ENCODE results near the gene CDCA3.
"Not testable (repeated sequence)": the region's sequence is repeated elsewhere in the genome, so short reads cannot be mapped to it uniquely, and the experiment has no call there.

Gene CDCA3

DNA sequence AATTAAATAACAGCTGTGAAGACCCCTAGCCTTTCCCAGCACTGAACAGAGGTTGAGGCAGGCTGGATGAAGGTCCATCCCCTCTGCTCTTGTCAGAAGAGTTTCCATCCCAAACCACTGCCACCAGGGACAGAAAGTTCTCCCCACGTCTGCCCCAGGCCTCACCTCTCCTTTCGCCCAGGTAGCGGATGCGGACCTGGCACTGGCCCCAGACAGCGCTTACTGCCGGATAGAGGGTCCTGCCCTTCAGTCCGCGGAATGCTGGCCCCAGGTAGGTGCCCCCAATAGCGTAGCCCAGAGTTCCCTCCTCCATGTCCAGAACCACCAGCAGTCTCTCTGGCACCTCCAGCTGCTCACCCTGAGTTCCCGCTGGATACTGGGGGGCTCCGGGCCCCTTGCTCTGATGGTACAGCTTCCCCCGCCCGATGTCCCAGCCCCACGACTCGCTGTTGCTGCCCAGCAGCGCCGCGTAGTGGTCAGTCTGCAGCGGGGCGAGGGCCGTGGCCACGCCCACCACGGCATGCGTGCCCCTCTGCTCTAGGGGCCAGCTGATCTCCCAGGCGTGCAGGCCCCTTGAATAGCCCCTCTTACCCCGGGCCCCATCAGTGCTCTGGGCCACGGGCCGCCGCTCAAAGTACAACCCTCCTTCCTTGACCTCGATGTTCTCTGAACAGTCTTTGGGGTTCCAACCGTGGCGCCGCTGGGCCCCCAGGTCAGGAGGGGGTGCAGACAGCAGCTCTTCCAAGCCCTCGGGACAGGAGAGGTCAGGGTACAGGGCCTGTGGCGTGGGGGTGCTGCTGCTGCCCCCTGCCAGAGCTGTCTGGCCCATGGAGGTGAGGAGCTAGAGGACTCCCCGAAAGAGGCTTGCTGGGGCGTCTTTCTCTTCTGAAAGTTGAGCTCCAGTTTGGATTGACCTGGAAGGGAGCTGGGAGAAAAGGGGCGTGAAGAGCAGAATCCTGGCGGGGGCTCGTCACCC lies 21.3 kb upstream of the CDCA3 start:
- peak in 49 of 51 donors; percentile 18 to 86 (median 68) for DNase-seq

DNA sequence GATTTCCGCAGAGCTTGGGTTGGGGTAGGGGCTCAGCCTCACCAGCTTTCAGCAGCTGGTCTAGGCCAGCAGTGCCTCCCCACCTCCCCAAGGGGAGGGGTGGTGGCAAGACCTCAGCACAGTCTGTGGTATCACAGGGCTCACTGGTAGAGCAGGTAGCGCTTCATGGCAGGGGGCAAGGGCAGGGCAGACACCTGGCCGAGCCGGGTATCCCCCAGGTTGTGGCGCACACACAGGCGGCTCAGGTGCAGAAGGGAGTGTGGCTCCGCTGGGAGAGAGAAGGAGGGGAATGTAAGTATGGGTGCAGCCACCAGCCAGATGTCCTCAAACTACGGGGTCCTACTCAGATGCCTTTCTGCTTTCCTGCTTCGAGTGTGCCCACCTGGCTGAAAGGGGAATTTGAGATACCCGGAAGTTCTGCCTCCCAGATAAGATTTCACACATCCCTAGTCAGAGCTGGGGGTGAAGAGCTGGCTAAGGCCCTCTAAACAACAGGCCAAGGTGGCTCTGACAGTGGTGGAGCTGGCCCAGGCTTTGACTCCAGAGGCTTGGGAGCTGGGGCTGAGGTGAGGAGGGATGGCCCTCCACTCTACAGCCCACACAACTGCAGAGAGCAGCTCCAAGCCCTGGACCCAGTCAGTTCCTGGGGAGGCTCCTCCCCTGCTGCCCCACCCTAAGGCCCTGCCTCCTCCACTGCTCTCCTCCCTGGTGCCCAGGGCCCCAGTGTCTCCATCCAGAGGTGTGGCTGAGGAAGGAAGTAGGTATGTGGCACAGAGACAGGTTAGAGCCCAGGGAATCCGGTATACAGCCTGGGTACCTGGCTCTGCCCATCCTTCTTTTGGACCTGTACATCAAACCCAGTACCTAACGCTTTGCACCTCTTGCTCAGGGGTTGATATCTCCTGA lies 20.2 kb upstream of the CDCA3 start:
- no peak for DNase-seq

DNA sequence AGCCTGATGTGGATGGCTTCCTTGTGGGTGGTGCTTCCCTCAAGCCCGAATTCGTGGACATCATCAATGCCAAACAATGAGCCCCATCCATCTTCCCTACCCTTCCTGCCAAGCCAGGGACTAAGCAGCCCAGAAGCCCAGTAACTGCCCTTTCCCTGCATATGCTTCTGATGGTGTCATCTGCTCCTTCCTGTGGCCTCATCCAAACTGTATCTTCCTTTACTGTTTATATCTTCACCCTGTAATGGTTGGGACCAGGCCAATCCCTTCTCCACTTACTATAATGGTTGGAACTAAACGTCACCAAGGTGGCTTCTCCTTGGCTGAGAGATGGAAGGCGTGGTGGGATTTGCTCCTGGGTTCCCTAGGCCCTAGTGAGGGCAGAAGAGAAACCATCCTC lies 19.2 kb upstream of the CDCA3 start:
- not testable (repeated sequence) for DNase-seq

DNA sequence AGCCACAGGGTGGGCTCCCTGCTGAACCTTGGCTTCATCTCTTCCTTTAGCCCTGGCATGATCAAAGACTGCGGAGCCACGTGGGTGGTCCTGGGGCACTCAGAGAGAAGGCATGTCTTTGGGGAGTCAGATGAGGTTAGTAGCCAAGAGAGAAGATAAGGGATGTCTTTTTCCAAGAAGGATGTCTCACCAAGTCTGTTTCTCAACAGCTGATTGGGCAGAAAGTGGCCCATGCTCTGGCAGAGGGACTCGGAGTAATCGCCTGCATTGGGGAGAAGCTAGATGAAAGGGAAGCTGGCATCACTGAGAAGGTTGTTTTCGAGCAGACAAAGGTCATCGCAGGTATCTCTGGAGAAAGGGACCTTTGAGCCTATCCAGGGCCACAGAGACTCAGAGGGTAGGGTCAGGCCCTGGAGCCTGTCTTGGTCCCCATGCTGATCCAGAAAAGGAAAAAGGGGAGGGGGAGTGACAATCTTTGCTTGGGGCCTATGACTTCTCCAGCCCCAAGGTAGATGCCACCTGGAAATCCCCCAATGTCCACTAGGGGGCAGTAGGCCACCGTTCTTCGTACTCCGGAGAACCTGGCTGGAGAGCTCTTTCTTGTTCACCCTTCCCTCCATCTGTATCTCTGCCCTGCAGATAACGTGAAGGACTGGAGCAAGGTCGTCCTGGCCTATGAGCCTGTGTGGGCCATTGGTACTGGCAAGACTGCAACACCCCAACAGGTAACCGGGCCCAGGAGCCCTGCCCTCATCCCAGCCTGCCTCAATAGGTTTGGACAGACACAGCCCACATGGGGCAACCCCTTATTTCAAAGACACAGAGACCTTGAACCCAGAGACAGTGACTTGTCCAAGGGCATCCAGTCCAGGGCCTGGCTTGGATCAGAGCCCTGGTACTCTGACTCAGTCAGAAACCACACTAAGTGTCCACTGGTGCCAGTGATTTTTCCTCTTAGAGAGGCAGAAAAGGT lies 18.2 kb upstream of the CDCA3 start:
- peak in 47 of 51 donors; percentile 2 to 83 (median 55) for DNase-seq

DNA sequence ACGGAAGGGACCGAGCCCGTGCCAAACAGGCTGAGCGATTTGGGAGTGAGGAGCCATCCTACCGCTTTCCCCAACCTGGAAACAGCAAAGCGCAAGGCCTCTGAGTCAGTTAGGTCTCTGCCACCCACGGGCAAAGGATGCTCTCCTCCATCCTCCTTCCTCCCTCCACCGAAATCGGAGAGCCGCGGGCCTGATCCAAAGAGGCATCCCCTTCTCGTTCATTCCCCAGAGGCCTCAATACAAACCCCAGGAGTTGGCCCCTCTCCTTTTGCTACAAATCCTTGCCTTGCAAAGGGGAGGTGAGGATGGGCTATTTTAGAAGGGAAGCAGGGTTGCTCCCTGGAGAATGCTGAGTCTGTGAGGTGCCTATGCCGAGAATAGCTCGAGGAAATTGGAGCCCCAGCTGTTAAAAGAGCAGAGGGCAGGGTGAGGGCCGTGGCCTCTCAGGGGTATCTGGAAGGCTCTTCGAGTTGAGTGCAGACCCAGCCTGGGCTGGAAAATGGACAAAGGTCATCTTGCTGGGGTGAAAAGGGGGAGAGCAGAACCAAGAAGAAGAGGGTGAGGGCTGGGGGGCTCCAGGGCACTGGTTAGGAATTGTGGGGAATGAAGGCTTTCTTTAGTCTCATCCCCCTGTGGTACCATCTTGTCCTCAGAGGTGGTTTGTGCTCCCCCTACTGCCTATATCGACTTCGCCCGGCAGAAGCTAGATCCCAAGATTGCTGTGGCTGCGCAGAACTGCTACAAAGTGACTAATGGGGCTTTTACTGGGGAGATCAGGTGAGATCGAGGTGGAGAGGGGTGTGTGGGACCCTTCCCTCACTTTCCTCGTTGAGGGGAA lies 17.3 kb upstream of the CDCA3 start:
- DNase-seq, result peak in 2 of 51 donors; percentile 44 to 76

DNA sequence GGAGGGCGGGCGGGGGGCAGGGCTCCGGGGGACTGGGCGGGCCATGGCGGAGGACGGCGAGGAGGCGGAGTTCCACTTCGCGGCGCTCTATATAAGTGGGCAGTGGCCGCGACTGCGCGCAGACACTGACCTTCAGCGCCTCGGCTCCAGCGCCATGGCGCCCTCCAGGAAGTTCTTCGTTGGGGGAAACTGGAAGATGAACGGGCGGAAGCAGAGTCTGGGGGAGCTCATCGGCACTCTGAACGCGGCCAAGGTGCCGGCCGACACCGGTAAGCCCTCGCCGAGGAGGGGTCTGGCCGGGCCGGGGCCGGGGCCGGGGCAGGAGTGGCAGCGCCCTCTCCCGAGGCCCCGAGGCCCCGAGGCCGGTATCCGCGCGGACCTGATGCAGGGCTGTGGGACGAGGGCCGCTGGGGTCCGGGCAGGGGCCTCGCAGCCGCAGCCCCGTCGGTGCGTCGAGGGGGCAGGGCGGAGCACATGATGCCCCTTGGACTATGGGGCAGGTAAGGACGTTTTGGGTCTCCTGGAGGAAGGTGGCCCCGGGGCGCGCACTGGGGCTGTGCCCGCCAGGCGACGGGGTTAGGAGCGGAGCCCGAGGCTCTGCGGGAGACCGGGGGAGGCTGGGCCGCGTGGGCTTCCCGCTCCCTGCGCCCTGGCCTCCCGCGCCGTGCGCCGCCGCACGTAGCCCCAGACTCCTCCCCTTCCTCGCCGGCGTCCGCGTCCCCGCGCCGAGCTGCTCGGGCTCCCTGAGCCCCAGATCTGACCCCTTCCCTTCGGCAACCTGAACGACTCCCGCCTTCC lies 16.5 kb upstream of the CDCA3 start, which contains the start of gene TPI1:
Gene TPI1 (plus strand): TSS at position 119 of the 798 bp plus-strand sequence. CDS start 36 bp downstream, at position 155.
- peak in 50 of 51 donors; percentile 3 to 92 (median 79) for DNase-seq

DNA sequence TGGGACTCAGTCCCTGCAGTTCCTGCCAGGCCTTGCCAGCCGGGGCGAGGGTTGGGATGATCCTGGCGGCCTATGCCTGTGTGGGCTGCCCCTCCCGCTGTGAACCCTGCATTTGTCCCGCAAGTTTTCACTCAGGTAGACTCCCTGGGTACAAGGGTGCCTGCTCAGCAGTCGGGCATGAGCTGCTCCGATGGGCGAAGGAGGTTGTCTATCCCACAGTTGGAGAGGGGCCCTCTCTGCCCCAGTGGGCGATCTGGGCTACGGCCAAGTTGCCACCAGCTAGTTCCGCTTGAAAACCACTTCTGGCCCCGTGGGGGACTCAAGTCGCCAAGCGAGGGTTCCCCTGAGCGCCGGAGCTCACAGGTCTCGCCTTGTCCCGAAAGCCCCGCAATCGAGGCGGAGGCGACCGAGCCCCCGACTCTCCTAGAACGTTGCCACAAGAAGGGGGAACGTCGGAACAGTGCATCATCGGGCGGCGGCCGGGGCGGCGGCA lies 15.9 kb upstream of the CDCA3 start:
- DNase-seq, result peak in 18 of 51 donors; percentile 32 to 78 (median 50)

DNA sequence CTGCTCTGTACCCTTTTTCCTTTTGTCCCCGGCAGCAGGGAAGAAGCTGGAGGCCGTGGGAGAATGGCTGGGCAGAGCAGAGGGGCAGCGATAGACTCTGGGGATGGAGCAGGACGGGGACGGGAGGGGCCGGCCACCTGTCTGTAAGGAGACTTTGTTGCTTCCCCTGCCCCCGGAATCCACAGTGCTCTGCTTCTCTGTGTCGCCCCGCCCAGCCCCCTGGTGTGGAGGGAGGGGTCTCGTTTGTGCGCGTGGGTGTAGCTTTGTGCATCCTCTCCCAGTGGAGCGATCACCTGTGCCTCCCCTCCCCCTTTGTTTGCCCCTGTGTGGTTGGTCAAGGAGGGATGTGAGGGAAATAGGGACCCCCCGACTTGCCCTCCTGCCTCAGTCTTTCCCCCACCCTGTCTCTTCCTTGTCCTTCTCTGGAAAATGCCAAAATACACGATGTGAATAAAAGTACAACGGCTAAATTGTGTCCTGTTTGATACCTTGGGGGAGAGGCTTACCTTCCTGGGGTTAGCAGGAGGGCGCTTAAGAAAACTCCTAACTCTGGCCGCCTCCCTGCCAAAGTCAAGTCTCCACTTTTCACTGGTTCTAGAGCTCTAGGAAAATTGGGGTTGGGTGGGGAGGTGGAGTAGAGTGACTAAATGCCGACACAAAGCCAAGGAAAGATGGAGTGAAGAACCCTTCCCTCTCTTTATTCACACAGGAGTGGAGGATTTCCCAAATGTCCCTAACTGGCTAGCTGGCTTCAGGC lies 15.3 kb upstream of the CDCA3 start:
- no peak for DNase-seq

DNA sequence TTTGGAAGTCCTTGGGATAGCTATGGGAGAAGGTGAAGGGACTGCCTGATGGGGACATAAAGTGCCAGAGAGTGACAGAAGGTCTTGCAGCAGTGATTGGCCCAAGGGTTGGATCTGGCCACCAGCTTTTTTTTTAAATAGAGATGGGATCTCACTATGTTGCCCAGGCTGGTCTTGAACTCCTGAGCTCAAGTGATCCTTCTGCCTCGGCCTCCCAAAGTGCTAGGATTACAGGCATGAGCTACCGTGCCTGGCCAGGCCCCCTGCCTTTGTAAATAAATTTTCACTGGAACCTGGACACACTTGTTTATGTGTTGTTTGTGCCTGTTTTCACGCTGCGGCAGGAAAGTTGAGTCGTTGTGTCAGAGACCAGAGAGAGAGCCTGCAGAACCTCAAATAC lies 14.2 kb upstream of the CDCA3 start:
- DNase-seq, result not testable (repeated sequence)

DNA sequence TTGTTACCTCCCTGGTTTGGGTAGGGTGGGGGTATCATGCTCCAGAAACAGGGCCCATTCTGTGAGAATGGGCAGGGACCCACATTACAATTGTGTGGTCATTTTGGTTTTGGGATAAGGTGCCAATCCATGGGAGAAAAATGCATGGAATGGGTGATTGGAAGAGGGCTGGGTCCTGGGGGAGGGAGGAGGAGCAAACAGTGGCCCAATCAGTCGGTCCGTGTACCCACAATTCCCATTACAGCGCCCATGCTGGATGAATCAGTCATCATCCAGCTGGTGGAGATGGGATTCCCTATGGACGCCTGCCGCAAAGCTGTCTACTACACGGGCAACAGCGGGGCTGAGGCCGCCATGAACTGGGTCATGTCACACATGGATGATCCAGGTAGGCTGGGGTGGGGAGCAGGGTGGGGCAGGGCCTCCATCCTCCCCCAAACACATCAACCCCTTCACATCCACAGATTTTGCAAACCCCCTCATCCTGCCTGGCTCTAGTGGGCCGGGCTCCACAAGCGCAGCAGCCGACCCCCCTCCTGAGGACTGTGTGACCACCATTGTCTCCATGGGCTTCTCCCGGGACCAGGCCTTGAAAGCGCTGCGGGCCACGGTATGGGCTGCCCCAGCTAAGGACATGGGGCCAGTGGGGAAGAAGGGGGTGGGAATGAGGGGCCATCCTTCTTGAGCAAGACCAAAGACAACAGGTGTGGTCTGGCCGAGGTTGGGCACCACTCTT lies 12.7 kb upstream of the CDCA3 start:
- no peak for DNase-seq

DNA sequence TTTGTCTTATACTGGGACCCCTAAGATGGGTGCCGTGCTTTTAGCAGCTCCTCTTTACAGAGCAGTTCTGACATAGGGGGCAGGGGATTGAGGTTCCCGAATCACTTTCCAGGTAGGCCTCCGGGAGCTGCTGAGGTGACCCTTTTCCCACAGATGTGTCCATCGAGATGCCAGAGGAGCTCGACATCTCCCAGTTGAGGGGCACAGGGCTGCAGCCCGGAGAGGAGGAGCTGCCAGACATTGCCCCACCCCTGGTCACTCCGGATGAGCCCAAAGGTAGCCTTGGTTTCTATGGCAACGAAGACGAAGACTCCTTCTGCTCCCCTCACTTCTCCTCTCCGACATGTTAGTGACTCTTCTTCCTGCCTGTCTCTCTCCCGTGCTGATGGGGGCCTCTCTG lies 11.9 kb upstream of the CDCA3 start:
- no peak for DNase-seq

DNA sequence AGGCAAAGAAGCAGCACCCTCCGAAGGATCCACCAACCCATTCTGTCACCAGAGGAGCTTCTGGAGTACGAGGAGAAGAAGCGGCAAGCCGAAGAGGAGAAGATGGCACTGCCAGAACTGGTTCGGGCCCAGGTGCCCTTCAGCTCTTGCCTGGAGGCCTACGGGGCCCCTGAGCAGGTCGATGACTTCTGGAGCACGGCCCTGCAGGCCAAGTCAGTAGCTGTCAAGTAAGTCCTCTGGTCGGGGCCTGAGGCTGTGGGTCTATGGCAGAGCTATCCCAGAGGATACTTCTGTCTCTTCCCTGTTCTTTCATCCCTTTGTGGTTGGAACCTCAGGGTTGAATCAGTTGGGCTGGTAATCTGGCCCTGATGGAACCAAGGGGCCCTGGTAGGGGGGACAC lies 10.3 kb upstream of the CDCA3 start:
- no peak for DNase-seq

DNA sequence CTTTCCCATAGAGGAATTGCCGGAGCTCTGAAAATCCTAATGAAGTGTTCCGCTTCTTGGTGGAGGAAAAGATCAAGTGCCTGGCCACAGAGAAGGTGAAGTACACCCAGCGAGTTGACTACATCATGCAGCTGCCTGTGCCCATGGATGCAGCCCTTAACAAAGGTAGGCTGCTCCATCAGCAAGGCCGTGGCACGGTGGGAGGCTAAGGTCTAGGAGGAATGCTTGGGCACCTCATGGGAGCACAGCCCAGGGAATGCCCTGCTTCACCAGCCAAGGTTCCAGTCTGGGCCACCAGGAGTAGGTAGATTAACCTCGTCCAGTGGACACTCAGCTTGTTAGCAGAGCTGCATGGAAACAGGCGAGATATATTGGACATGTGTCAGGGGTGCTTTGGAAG lies 9.9 kb upstream of the CDCA3 start:
- DNase-seq, result no peak

DNA sequence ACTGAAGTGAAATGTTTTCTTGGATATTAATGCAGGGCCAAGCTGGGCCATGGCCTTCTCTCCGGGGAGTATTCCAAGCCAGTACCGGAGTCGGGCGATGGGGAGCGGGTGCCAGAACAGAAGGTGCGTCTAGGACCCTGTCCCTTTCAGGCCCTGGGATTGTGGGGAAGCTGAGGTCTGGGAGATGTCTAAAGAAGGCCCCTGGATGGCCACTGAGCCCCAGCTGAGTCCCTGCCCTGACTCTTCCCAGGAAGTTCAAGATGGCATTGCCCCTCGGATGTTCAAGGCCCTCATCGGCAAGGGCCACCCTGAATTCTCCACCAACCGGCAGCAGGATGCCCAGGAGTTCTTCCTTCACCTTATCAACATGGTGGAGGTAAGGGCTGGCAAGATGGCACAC lies 9.0 kb upstream of the CDCA3 start:
- no peak for DNase-seq

DNA sequence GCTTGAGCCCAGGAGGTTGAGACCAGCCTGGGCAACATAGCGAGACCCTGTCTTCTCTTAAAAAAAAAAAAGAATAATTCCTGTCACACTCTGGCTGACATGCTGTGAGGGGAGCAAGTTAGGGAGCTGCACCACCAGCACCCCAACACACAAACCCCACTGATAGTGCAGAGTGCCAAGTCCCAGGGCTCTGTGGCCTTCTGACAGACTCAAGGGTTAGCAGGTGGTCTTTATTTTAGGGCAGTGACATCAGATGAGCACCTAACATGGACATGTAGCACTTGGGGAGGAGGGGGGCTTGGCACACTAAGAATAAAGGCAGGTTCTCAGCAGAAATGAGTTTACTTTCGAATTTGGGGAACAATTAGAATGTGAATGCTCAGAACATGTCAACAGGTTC lies 7.7 kb upstream of the CDCA3 start:
- DNase-seq, result no peak

DNA sequence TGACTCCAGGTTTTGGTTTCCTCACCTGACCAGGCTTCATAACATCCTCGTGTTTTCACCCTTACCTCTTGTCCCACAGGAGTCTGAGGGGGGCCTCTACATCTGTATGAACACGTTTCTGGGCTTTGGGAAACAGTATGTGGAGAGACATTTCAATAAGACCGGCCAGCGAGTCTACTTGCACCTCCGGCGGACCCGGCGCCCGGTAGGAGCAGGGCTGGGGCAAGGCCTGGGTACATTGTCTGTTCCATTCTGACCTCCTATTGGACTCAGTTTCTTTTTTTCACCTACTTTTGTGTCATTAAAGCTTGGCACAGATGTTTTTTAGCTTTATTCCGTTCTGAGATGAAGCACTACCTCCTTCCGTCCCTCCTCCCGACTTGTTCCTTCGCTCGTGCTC lies 4.2 kb upstream of the CDCA3 start:
- no peak for DNase-seq

DNA sequence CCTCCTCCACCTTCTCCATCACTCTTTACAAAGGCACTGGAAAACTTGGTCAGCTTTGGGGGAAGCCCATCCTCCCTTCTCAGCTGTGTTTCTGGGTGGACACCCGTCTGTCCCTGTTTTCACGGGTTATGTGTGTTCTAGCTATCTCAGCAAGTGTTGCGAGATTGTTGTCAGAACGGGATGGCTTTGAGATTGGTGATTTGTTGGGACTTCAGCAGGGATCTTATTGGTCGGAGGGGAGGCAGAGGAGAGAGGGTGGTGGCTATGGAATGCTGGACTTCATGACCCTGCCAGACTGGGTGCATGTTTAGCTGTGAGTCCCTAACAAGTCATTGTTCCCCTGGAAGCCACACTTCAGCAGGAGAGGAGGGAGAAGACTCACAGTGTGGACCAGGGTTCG lies 3.0 kb upstream of the CDCA3 start:
- DNase-seq, result no peak

All from hypothalamus (tissue), 51 donors.